HG03064 (cell line): ENCODE data around the gene CDH23.

Source experiments
- ATAC-seq: cut with Tn5 transposase; IDR thresholded peaks from one replicate; pipeline ENCODE4 v1.9.1; 2021; ENCODE audit warnings: low read depth; ENCODE audit not compliant: unreplicated experiment

The CDH23 gene

GRCh38 chr10:71667387-71667752 lies 270.6 kb downstream of the CDH23 start:
- no peak for ATAC-seq

GRCh38 chr10:71671994-71672946 lies 275.6 kb downstream of the CDH23 start:
- ATAC-seq: no peak

- no peak for ATAC-seq
Measured at GRCh38 chr10:71675295-71675970, 278.7 kb downstream of the CDH23 start.

- ATAC-seq: no peak
Measured at GRCh38 chr10:71677261-71677660, 280.5 kb downstream of the CDH23 start.

GRCh38 chr10:71678057-71678805 lies 281.5 kb downstream of the CDH23 start:
- ATAC-seq: no peak

- ATAC-seq: no peak
Measured at GRCh38 chr10:71679425-71679824, 282.7 kb downstream of the CDH23 start.

- no peak for ATAC-seq
Measured at GRCh38 chr10:71681977-71682376, 285.3 kb downstream of the CDH23 start.

GRCh38 chr10:71683301-71683700 lies 286.6 kb downstream of the CDH23 start:
- ATAC-seq: no peak

- ATAC-seq: no peak
Measured at GRCh38 chr10:71684356-71685173, 287.8 kb downstream of the CDH23 start.

GRCh38 chr10:71685554-71686232 lies 289.0 kb downstream of the CDH23 start:
- no peak for ATAC-seq

- ATAC-seq: no peak
Measured at GRCh38 chr10:71687077-71687476, 290.4 kb downstream of the CDH23 start.

GRCh38 chr10:71687480-71687879 lies 290.8 kb downstream of the CDH23 start:
- ATAC-seq: no peak

- no peak for ATAC-seq
Measured at GRCh38 chr10:71688256-71688655, 291.5 kb downstream of the CDH23 start.

GRCh38 chr10:71690094-71690720 lies 293.5 kb downstream of the CDH23 start:
- no peak for ATAC-seq

- ATAC-seq: no peak
Measured at GRCh38 chr10:71691405-71691804, 294.7 kb downstream of the CDH23 start.

GRCh38 chr10:71692598-71693306 lies 296.0 kb downstream of the CDH23 start:
- no peak for ATAC-seq

GRCh38 chr10:71693377-71693776 lies 296.7 kb downstream of the CDH23 start:
- ATAC-seq: no peak

- ATAC-seq: no peak
Measured at GRCh38 chr10:71694039-71694501, 297.4 kb downstream of the CDH23 start.

- peak; percentile 73 for ATAC-seq
Measured at GRCh38 chr10:71694567-71694968, 297.8 kb downstream of the CDH23 start.
